Body of pancreas (tissue), 4 donors: ENCODE measurements around the gene CCDC124. TPM values are rescaled to one million over a fixed set of nuclear protein-coding genes. Genes with fewer than 3 reads are reported as not detected.

Experiments used
- ATAC-seq: fragments of 150-250 bp; one replicate; pipeline ENCODE4 v1.9.1; 2016
- DNase-seq, 4 donors: peaks; one replicate each; pipeline ENCODE4 v3.0.0-alpha.2; 2019
- H3K27ac ChIP-seq, 4 donors: fragments of 200-600 bp; sonication (generic); 1 replicate in 3 of 4; 2 replicates in 1 of 4; pipeline versions ENCODE4 v1.5.1 to v1.6.1; 2016 to 2019; ENCODE audit warnings: mild to moderate bottlenecking in 1 of 4, mixed read lengths in 1 of 4, moderate library complexity in 1 of 4
- H3K27me3 ChIP-seq, 2 donors: fragments of 200-600 bp; sonication (generic); one replicate each; pipeline ENCODE4 v1.6.0; 2016; ENCODE audit warnings: mild to moderate bottlenecking in 1 of 2
- H3K36me3 ChIP-seq, 2 donors: fragments of 200-600 bp; sonication (generic); replicated peaks in 1 of 2; 2 replicates each; pipeline ENCODE4 v1.5.1; 2016; ENCODE audit warnings: low read depth in 2 of 2; ENCODE audit not compliant: insufficient read depth in 1 of 2
- H3K4me1 ChIP-seq: fragments of 200-600 bp; sonication (generic); one replicate; pipeline ENCODE4 v1.6.0; 2016
- H3K4me3 ChIP-seq, 2 donors: fragments of 200-600 bp; sonication (generic); 1 replicate in 1 of 2; 2 replicates in 1 of 2; pipeline ENCODE4 v1.5.1; 2016 to 2019
- H3K9me3 ChIP-seq, 3 donors: fragments of 200-600 bp; sonication (generic); 1 replicate in 2 of 3; 2 replicates in 1 of 3; pipeline ENCODE4 v1.5.1; 2016
- POLR2A ChIP-seq, 3 donors: fragments of 450-650 bp; IDR thresholded peaks; one replicate each; pipeline ENCODE4 v1.6.1; 2016; ENCODE audit warnings: antibody characterized with exemption in 3 of 3, mild to moderate bottlenecking in 2 of 3
- WGBS, 2 donors: methylation state at CpG; one replicate each; pipeline ENCODE4 v1.1.5; 2017; 5-methylcytosine and 5-hydroxymethylcytosine counted together
- intact Hi-C: fragments of 100-400 bp; cut with DNase I; formaldehyde crosslinking; loops from one replicate; pipeline ENCODE4 v1.15.1; 2023
- total RNA-seq, 2 donors: library from RNA; depleted of rRNA; stranded (reverse); fragments of >200 nt; gene quantifications; one replicate each; pipeline ENCODE4 v1.1.0, GENCODE V29; 2016
- TF ChIP-seq, protein P1 (sequence below), 7 experiments: fragments of 450-650 bp in 4 of 7; fragments of 200-600 bp in 3 of 7; sonication (generic) in 3 of 7; IDR thresholded peaks; one replicate each; pipeline ENCODE4 v1.5.1; 2016 to 2019; ENCODE audit warnings: antibody characterized with exemption in 7 of 7

Gene CCDC124
- total RNA-seq, 2 donors from 2014 or later: 25.2 to 84.0 TPM

DNA sequence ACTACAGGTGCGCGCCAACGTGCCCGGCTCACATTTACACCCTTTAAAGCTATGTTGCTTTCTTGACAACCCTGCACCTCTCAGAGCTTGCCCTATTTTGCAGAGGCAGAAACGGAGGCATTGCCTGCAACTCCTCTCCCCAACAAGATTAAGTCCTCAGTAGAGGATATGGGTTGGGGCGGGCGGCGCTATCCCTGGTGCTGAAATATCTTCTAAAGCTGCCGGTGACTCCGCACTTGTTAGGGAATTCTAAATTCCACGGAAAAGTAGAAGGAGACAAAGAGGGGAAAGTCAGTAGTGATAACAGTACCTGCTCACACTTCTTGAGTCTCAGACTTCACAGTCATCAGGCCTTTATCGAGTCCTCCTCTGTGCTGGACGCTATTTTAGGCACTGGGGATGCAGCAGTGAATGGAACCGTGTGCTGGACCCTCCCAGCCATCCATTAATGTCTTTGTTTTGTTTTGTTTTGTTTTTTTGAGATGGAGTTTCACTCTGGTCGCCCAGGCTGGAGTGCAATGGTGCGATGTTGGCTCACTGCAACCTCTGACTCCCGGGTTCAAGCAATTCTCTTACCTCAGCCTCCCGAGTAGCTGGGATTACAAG, 43.1 kb upstream of the CCDC124 start:
- no peaks in the 10 kb centered on the region for H3K36me3 ChIP-seq
- DNase-seq (peak in 3 of 4 donors; percentile 27 to 47 (median 34)), ATAC-seq (no peak)

DNA sequence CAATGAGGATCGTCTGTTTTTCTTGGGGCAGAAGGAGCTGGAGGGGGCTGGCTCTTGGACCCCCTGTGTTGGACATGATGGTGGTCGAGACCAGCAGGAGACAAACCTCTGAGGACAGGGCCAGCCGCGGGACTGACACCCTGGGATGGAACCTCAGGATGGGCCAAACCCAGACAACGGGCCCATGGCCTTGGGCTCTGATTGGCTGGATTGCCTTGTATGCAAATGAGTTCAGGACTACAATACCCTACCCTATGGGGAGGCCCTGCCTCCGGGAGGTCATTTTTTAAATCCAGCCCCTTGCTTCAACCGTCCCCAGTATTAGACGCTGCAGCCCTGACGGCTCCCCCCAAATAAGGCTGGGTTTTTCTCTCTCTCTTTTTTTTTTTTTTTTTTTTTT, 39.0 kb upstream of the CCDC124 start:
- no peak overlapping the region for H3K27ac ChIP-seq
- WGBS, 2 donors: 62 to 80% methylated on average over 9 of the region's 9 CpGs
- H3K4me1 ChIP-seq: no peaks in the 10 kb centered on the region
- DNase-seq (no peak), ATAC-seq (no peak)
- TF ChIP-seq, protein P1, sequence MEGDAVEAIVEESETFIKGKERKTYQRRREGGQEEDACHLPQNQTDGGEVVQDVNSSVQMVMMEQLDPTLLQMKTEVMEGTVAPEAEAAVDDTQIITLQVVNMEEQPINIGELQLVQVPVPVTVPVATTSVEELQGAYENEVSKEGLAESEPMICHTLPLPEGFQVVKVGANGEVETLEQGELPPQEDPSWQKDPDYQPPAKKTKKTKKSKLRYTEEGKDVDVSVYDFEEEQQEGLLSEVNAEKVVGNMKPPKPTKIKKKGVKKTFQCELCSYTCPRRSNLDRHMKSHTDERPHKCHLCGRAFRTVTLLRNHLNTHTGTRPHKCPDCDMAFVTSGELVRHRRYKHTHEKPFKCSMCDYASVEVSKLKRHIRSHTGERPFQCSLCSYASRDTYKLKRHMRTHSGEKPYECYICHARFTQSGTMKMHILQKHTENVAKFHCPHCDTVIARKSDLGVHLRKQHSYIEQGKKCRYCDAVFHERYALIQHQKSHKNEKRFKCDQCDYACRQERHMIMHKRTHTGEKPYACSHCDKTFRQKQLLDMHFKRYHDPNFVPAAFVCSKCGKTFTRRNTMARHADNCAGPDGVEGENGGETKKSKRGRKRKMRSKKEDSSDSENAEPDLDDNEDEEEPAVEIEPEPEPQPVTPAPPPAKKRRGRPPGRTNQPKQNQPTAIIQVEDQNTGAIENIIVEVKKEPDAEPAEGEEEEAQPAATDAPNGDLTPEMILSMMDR (IDR thresholded peaks at IDR 0.05): no peak
- TF ChIP-seq POLR2A (IDR thresholded peaks at IDR 0.05): no peak
- no peaks in the 10 kb centered on the region for H3K9me3 ChIP-seq
- no peaks in the 10 kb centered on the region for H3K36me3 ChIP-seq
- no peaks in the 10 kb centered on the region for H3K27me3 ChIP-seq
- intact Hi-C loops: no loop called here
- no peak overlapping the region for H3K4me3 ChIP-seq

More for the DNA sequence above, 43.1 kb upstream of the CCDC124 start:
- no peak overlapping the region for H3K27ac ChIP-seq
- H3K9me3 ChIP-seq: no peaks in the 10 kb centered on the region
- intact Hi-C loops: no loop called here
- WGBS, 2 donors: 23 to 27% methylated on average over 15 to 18 of the region's 18 CpGs
- H3K4me3 ChIP-seq: no peak overlapping the region
- no peaks in the 10 kb centered on the region for H3K4me1 ChIP-seq
- TF ChIP-seq, protein P1 (IDR thresholded peaks at IDR 0.05): no peak
- TF ChIP-seq POLR2A (IDR thresholded peaks at IDR 0.05): no peak
- no peaks in the 10 kb centered on the region for H3K27me3 ChIP-seq

DNA sequence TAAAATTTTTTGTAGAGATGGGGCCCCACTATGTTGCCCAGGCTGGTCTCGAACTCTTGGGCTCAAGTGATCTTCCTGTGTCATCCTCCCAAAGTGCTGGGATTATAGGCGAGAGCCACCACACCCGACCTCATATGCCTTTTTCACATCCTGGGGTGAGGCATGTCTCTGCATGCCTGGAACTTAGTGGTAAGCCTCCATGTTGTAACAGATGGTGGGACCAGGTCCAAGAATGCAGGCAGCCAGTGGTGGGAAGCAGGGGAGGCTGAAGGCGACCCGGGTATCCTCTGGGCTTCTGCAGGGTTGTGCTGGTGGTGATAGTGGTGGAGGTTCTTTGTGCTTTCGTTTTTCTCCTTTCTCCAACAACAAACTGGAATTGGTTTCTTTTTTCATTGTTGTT, 30.1 kb upstream of the CCDC124 start:
- no peak for DNase-seq
- Histone ChIP-seq H3K27ac (no peak overlapping the region), H3K4me3 (no peak overlapping the region), H3K4me1 (no peaks in the 10 kb centered on the region), H3K36me3 (no peaks in the 10 kb centered on the region), H3K27me3 (no peaks in the 10 kb centered on the region), H3K9me3 (no peaks in the 10 kb centered on the region)
- intact Hi-C loops: no loop called here
- 60 to 63% methylated on average over 6 of the region's 6 CpGs for WGBS, 2 donors
- TF ChIP-seq, protein P1 (IDR thresholded peaks at IDR 0.05): no peak
- no peak for TF ChIP-seq POLR2A (IDR thresholded peaks at IDR 0.05)
- no peak for ATAC-seq

DNA sequence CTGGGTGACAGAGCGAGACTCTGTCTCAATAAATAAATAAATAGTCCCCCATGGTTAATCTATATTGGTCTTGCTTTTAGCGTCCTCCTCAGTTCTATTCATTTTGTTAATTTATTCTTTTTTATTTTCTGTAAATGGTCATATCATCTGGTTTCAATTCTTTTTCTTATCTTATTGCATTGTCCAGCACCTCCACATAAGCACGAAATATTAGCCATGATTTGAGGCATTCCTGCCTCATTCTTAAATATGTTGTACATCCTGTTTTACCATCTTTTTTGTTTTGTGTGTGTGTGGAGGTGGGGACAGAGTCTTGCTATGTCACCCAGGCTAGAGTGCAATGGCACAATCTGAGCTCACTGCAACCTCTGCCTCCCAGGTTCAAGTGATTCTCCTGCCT, 24.6 kb upstream of the CCDC124 start:
- DNase-seq (no peak), ATAC-seq (no peak)
- Histone ChIP-seq H3K4me1 (peaks cover 12% of the 10 kb centered on the region), H3K27me3 (no peaks in the 10 kb centered on the region), H3K9me3 (no peaks in the 10 kb centered on the region), H3K36me3 (no peaks in the 10 kb centered on the region), H3K27ac (no peak overlapping the region), H3K4me3 (no peak overlapping the region)
- 83 to 91% methylated on average over 3 of the region's 3 CpGs for WGBS, 2 donors
- intact Hi-C loops: no loop called here
- TF ChIP-seq POLR2A (IDR thresholded peaks at IDR 0.05): no peak
- TF ChIP-seq, protein P1 (IDR thresholded peaks at IDR 0.05): no peak
